Memory B cell (primary cell): ENCODE data around the gene NEK11.

Experiments
- ATAC-seq: fragments of 150-1000 bp; cut with Tn5 transposase; 2 replicates; pipeline ENCODE4 v1.10.0; 2021; ENCODE audit warnings: low read depth, mild to moderate bottlenecking, moderate library complexity
- DNase-seq, 2 donors: peaks; one replicate each; pipeline ENCODE4 v3.0.0; 2022; ENCODE audit warnings: low spot score in 2 of 2
- H3K27ac Mint-ChIP-seq: one replicate; pipeline ENCODE4 v1.8.0; 2022; ENCODE audit warnings: mild to moderate bottlenecking, moderate library complexity, mixed read lengths
- H3K27me3 Mint-ChIP-seq: one replicate; pipeline ENCODE4 v1.8.0; 2022; ENCODE audit warnings: mixed read lengths
- H3K36me3 Mint-ChIP-seq: one replicate; pipeline ENCODE4 v1.8.0; 2022; ENCODE audit warnings: mild to moderate bottlenecking, mixed read lengths
- H3K4me1 Mint-ChIP-seq: one replicate; pipeline ENCODE4 v1.8.0; 2022; ENCODE audit warnings: mixed read lengths
- H3K4me3 Mint-ChIP-seq: one replicate; pipeline ENCODE4 v1.8.0; 2022; ENCODE audit warnings: mild to moderate bottlenecking, moderate library complexity, mixed read lengths
- H3K9me3 Mint-ChIP-seq: one replicate; pipeline ENCODE4 v1.8.0; 2022; ENCODE audit warnings: mixed read lengths

NEK11 gene

GRCh38 chr3:131072099-131072559 lies 45.5 kb downstream of the NEK11 start:
- no peak for ATAC-seq
- Mint-ChIP-seq H3K27me3 (no peaks in the 10 kb centered on the region), H3K4me1 (no peaks in the 10 kb centered on the region), H3K36me3 (no peaks in the 10 kb centered on the region), H3K9me3 (no peaks in the 10 kb centered on the region), H3K4me3 (no peak overlapping the region), H3K27ac (no peak overlapping the region)
- no peak for DNase-seq

- ATAC-seq: no peak
- no peak overlapping the region for H3K4me3 Mint-ChIP-seq
- no peaks in the 10 kb centered on the region for H3K9me3 Mint-ChIP-seq
- no peak overlapping the region for H3K27ac Mint-ChIP-seq
- H3K36me3 Mint-ChIP-seq: no peaks in the 10 kb centered on the region
- H3K4me1 Mint-ChIP-seq: no peaks in the 10 kb centered on the region
- no peaks in the 10 kb centered on the region for H3K27me3 Mint-ChIP-seq
- no peak for DNase-seq
Measured at GRCh38 chr3:131072845-131073244, 46.2 kb downstream of the NEK11 start.

GRCh38 chr3:131075632-131076328 lies 49.1 kb downstream of the NEK11 start:
- no peaks in the 10 kb centered on the region for H3K4me1 Mint-ChIP-seq
- H3K36me3 Mint-ChIP-seq: no peaks in the 10 kb centered on the region
- H3K4me3 Mint-ChIP-seq: no peak overlapping the region
- H3K9me3 Mint-ChIP-seq: no peaks in the 10 kb centered on the region
- ATAC-seq (no peak), DNase-seq (no peak)
- H3K27me3 Mint-ChIP-seq: no peaks in the 10 kb centered on the region
- no peak overlapping the region for H3K27ac Mint-ChIP-seq

- DNase-seq (no peak), ATAC-seq (no peak)
- H3K4me3 Mint-ChIP-seq: no peak overlapping the region
- no peak overlapping the region for H3K27ac Mint-ChIP-seq
- H3K4me1 Mint-ChIP-seq: no peaks in the 10 kb centered on the region
- H3K36me3 Mint-ChIP-seq: no peaks in the 10 kb centered on the region
- no peaks in the 10 kb centered on the region for H3K9me3 Mint-ChIP-seq
- H3K27me3 Mint-ChIP-seq: no peaks in the 10 kb centered on the region
Measured at GRCh38 chr3:131077904-131078303, 51.2 kb downstream of the NEK11 start.

- Mint-ChIP-seq H3K4me1 (no peaks in the 10 kb centered on the region), H3K27me3 (no peaks in the 10 kb centered on the region), H3K36me3 (no peaks in the 10 kb centered on the region), H3K4me3 (no peak overlapping the region), H3K9me3 (no peaks in the 10 kb centered on the region), H3K27ac (no peak overlapping the region)
- ATAC-seq (no peak), DNase-seq (no peak)
Measured at GRCh38 chr3:131079086-131079485, 52.4 kb downstream of the NEK11 start.

GRCh38 chr3:131081224-131081623 lies 54.5 kb downstream of the NEK11 start:
- no peaks in the 10 kb centered on the region for H3K4me1 Mint-ChIP-seq
- H3K9me3 Mint-ChIP-seq: no peaks in the 10 kb centered on the region
- no peak for DNase-seq
- H3K36me3 Mint-ChIP-seq: no peaks in the 10 kb centered on the region
- no peak overlapping the region for H3K4me3 Mint-ChIP-seq
- H3K27me3 Mint-ChIP-seq: no peaks in the 10 kb centered on the region
- no peak overlapping the region for H3K27ac Mint-ChIP-seq
- no peak for ATAC-seq

- Mint-ChIP-seq H3K36me3 (no peaks in the 10 kb centered on the region), H3K4me3 (no peak overlapping the region), H3K27ac (no peak overlapping the region), H3K9me3 (no peaks in the 10 kb centered on the region), H3K4me1 (no peaks in the 10 kb centered on the region), H3K27me3 (no peaks in the 10 kb centered on the region)
- ATAC-seq (no peak), DNase-seq (no peak)
Measured at GRCh38 chr3:131082246-131082645, 55.6 kb downstream of the NEK11 start.

- no peaks in the 10 kb centered on the region for H3K36me3 Mint-ChIP-seq
- no peak overlapping the region for H3K27ac Mint-ChIP-seq
- H3K4me3 Mint-ChIP-seq: no peak overlapping the region
- H3K9me3 Mint-ChIP-seq: no peaks in the 10 kb centered on the region
- H3K27me3 Mint-ChIP-seq: no peaks in the 10 kb centered on the region
- ATAC-seq (no peak), DNase-seq (no peak)
- no peaks in the 10 kb centered on the region for H3K4me1 Mint-ChIP-seq
Measured at GRCh38 chr3:131082871-131083863, 56.5 kb downstream of the NEK11 start.

- H3K9me3 Mint-ChIP-seq: no peaks in the 10 kb centered on the region
- H3K4me1 Mint-ChIP-seq: no peaks in the 10 kb centered on the region
- no peak for ATAC-seq
- peaks cover 4% of the 10 kb centered on the region for H3K36me3 Mint-ChIP-seq
- no peak for DNase-seq
- no peaks in the 10 kb centered on the region for H3K27me3 Mint-ChIP-seq
- no peak overlapping the region for H3K4me3 Mint-ChIP-seq
- H3K27ac Mint-ChIP-seq: no peak overlapping the region
Measured at GRCh38 chr3:131091768-131092167, 65.1 kb downstream of the NEK11 start.

GRCh38 chr3:131107637-131108433 lies 81.2 kb downstream of the NEK11 start:
- Mint-ChIP-seq H3K27ac (no peak overlapping the region), H3K4me3 (no peak overlapping the region), H3K36me3 (peaks cover 2% of the 10 kb centered on the region), H3K4me1 (no peaks in the 10 kb centered on the region), H3K9me3 (peaks cover 1% of the 10 kb centered on the region), H3K27me3 (no peaks in the 10 kb centered on the region)
- ATAC-seq (no peak), DNase-seq (no peak)

- DNase-seq: no peak
- no peak overlapping the region for H3K27ac Mint-ChIP-seq
- no peak overlapping the region for H3K4me3 Mint-ChIP-seq
- no peaks in the 10 kb centered on the region for H3K4me1 Mint-ChIP-seq
- peaks cover 1% of the 10 kb centered on the region for H3K9me3 Mint-ChIP-seq
- no peaks in the 10 kb centered on the region for H3K36me3 Mint-ChIP-seq
- no peak for ATAC-seq
- H3K27me3 Mint-ChIP-seq: no peaks in the 10 kb centered on the region
Measured at GRCh38 chr3:131109156-131109555, 82.5 kb downstream of the NEK11 start.

GRCh38 chr3:131110087-131110486 lies 83.4 kb downstream of the NEK11 start:
- DNase-seq (no peak), ATAC-seq (no peak)
- H3K36me3 Mint-ChIP-seq: no peaks in the 10 kb centered on the region
- no peaks in the 10 kb centered on the region for H3K9me3 Mint-ChIP-seq
- H3K27ac Mint-ChIP-seq: no peak overlapping the region
- H3K27me3 Mint-ChIP-seq: no peaks in the 10 kb centered on the region
- no peak overlapping the region for H3K4me3 Mint-ChIP-seq
- H3K4me1 Mint-ChIP-seq: no peaks in the 10 kb centered on the region

GRCh38 chr3:131114256-131114655 lies 87.6 kb downstream of the NEK11 start:
- H3K27ac Mint-ChIP-seq: no peak overlapping the region
- H3K4me1 Mint-ChIP-seq: no peaks in the 10 kb centered on the region
- H3K4me3 Mint-ChIP-seq: no peak overlapping the region
- H3K27me3 Mint-ChIP-seq: no peaks in the 10 kb centered on the region
- DNase-seq (no peak), ATAC-seq (no peak)
- peaks cover 6% of the 10 kb centered on the region for H3K9me3 Mint-ChIP-seq
- peaks cover 3% of the 10 kb centered on the region for H3K36me3 Mint-ChIP-seq

- H3K9me3 Mint-ChIP-seq: peaks cover 6% of the 10 kb centered on the region
- H3K27ac Mint-ChIP-seq: no peak overlapping the region
- ATAC-seq (no peak), DNase-seq (no peak)
- no peaks in the 10 kb centered on the region for H3K27me3 Mint-ChIP-seq
- no peak overlapping the region for H3K4me3 Mint-ChIP-seq
- no peaks in the 10 kb centered on the region for H3K4me1 Mint-ChIP-seq
- peaks cover 6% of the 10 kb centered on the region for H3K36me3 Mint-ChIP-seq
Measured at GRCh38 chr3:131125684-131126083, 99.0 kb downstream of the NEK11 start.
